Neural cell (in vitro differentiated cells): ENCODE measurements around the gene FLT1.

Experiments
- CTCF ChIP-seq: fragments of 450-650 bp; IDR thresholded peaks from 2 replicates; pipeline ENCODE4 v1.5.1; 2014; ENCODE audit warnings: antibody characterized with exemption, mild to moderate bottlenecking, moderate library complexity; ENCODE audit not compliant: poor library complexity, severe bottlenecking
- EP300 ChIP-seq: fragments of 450-650 bp; conservative IDR thresholded peaks from 2 replicates; pipeline ENCODE4 v1.6.1; 2014; ENCODE audit warnings: antibody characterized with exemption, mild to moderate bottlenecking, moderate library complexity; ENCODE audit not compliant: poor library complexity, severe bottlenecking
- EZH2 ChIP-seq: fragments of 200-600, 300-800 bp; shearing (Covaris generic), sonication (generic); IDR thresholded peaks from 2 replicates; pipeline ENCODE4 v1.6.1; 2014; ENCODE audit warnings: antibody characterized with exemption, low read length, borderline replicate concordance, mild to moderate bottlenecking; ENCODE audit not compliant: insufficient read depth, poor library complexity, severe bottlenecking
- MXI1 ChIP-seq: fragments of 450-650 bp; conservative IDR thresholded peaks from 2 replicates; pipeline ENCODE4 v1.6.1; 2014; ENCODE audit warnings: antibody characterized with exemption, mild to moderate bottlenecking; ENCODE audit not compliant: poor library complexity, severe bottlenecking
- SMC3 ChIP-seq: fragments of 450-650 bp; conservative IDR thresholded peaks from 2 replicates; pipeline ENCODE4 v1.6.1; 2014; ENCODE audit warnings: antibody characterized with exemption, mild to moderate bottlenecking, moderate library complexity; ENCODE audit not compliant: poor library complexity
- TAF1 ChIP-seq: IDR thresholded peaks from 2 replicates; pipeline ENCODE4 v1.6.1; 2012; ENCODE audit warnings: low read depth

- TF ChIP-seq EP300 (no peak), CTCF (no peak), TAF1 (no peak), SMC3 (no peak), EZH2 (no peak), MXI1 (no peak)
Observed at GRCh38 chr13:28299916-28300315, 195.0 kb downstream of the FLT1 start.
